Measurements from ENCODE around the gene TECPR2. TPM values are rescaled to one million over a fixed set of nuclear protein-coding genes. Genes with fewer than 3 reads are reported as not detected.

The TECPR2 gene
- total RNA-seq, 1 experiment from 2014 or later: 5.0 TPM

GRCh38 chr14:102375119-102375518 lies 12.4 kb downstream of the TECPR2 start:
- no peak for DNase-seq (ENCODE audit: low read depth)

DNA sequence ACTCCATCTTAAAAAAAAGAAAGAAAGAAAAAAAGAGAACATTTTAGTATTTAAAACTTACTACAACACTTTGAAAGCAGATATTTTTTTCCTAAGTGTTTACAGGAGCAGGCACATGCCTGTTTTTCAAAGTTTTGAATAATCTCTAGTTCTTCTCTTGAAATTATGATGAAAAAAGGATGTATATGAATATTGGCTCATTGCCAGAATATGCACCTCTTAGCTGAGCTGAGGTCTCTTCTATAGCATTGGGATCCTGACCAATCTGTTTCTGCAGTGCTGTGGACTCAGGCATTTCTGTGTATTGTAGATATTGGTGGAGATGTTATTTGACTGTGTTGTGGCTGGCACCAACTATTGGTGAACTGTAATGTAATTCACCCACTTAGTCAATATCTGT lies 15.0 kb downstream of the TECPR2 start:
- no peak for DNase-seq (ENCODE audit: low read depth)

DNA sequence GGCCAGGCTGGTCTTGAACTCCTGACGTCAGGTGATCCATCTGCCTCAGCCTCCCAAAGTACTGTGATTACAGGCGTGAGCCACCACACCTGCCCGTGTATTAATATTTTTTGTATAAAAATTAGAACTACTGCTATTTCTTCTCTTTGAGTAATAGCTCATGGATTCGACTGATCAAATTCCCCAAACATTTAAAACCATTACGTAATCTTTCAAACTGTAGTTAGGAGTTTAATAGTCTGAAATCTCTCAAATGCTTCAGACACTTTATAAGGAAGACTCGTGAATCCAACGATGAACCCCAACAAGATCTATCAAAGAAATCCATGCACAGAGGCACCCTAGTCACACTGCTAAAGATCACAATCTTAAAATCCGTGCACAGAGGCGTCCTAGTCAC lies 16.1 kb downstream of the TECPR2 start:
- DNase-seq (ENCODE audit: low read depth): no peak

DNA sequence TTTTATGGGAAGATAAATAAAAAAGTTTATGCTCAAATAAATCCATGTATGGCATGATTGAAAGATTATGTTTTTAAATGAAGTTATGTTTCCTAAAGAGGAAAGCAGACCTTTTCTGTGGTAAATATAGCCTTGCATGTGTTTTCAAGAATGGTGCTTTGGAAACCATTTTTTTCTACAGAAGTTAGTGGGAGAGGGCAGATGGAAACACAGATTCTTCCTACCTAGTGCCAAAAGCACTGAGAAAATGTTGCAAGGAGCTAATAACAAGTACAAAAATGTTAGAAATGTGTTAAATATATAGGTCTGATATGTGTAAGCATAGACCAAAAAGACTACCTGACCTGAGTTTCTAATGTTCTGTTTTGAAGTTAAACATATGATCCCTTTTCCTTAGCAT lies 24.3 kb downstream of the TECPR2 start:
- no peak for DNase-seq (ENCODE audit: low read depth)

DNA sequence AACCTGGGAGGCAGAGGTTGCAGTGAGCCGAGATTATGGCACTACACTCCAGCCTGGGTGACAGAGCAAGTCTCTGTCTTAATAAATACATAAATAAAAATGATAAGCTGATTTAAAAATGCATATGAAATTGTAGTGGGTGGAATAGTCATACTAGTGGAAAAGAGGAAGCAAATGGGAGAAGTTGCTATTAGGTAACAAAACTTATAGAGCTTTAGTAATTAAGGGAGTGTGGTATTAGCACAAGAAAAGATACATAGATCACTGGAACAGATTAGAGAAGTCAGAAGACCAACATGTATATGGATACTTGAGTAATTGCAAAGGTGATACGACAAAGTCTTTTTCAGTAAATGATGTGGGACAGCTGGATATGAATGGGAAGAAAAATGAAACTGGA lies 26.5 kb downstream of the TECPR2 start:
- no peak for DNase-seq (ENCODE audit: low read depth)

DNA sequence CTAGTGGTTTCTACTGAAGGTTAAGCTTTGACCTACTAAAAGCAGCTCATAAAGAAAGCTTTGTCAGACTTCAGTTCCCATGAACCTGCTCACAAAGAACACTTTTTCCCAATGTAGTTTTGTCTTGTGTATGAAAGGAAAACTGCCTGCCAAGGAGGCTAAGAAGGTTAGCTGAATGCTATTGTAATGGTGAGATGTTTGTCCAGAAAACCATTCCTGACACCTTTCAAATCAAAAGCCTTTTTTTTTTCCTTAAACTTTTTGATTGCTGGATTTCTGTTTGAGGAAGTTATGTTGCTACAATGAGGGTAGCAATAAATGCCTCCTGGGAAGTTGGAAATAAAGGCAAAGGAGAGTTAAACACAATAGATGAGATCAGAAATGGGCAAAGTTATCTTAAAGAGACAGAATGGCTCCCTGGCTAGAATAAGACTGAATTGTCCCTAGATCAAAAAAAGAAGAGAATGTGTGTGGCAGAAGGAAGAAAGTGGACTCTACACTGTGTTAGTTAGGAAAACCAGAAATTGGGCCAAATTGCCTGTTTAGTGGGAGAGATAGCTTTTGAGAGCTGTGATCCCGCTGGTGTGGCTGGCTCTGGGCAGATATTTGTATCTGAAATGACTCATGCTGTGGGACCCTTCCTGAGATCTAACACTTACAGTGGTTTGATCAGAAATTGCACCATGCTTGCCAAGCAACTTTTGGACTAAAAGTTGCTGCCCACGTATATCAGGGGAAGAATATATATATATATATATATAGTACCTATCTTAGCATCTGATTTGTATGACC lies 27.5 kb downstream of the TECPR2 start:
- no peak for DNase-seq (ENCODE audit: low read depth)

- no peak for DNase-seq (ENCODE audit: low read depth)
Observed at GRCh38 chr14:102392506-102392905, 29.8 kb downstream of the TECPR2 start.

DNA sequence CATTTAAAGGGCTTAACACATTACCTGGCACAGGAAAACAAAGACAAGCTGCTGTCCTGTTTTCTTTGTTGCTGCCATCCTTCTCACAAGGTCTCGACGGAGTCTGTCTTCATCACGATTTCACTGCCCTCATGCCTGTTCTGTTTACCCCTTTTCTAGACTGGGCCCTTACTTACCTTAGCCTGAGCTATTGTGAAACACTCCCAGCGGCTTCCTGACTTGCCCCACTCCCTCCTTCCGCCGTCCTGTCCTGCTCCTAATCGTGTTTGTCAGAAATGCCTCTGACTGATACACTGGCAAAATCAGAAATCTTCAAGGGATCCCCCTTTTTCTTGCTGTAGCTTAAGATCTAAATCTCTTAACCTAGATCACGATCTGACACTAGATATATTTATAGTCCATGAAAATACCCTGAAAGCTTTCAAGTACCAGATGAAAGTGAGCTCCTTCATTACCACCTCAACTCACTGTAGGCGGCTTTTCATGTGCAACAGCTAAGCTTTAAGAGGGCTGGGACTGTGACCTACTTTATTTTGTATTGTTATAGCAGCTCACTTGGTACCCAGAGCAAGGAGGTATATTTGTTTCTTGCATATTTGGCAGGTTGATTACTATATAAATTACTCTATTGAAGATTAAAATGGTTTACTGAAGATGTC lies 32.1 kb downstream of the TECPR2 start:
- DNase-seq (ENCODE audit: low read depth): no peak

DNA sequence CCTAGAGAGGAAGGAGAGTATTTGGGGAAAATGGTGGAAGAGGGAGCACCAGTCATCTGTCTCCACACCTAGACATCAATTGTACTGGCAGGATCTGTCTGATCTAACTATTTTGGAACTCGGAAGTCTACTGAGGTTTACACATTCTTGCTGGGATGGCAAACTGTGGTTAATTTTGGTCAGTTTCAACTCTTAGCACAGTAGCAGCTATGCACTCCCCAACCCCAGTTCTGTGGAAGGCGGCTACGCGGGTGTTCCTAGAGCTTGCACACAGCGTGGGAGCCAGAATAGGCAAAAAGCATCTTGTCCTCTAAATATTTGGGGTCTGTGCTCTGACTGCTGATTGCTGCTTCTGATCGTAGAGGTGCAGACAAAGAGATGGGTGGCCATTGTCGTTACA lies 33.8 kb downstream of the TECPR2 start:
- DNase-seq (ENCODE audit: low read depth): no peak

GRCh38 chr14:102403028-102403427 lies 40.3 kb downstream of the TECPR2 start:
- DNase-seq (ENCODE audit: low read depth): no peak

- no peak for DNase-seq (ENCODE audit: low read depth)
Observed at GRCh38 chr14:102407258-102407657, 44.5 kb downstream of the TECPR2 start.

DNA sequence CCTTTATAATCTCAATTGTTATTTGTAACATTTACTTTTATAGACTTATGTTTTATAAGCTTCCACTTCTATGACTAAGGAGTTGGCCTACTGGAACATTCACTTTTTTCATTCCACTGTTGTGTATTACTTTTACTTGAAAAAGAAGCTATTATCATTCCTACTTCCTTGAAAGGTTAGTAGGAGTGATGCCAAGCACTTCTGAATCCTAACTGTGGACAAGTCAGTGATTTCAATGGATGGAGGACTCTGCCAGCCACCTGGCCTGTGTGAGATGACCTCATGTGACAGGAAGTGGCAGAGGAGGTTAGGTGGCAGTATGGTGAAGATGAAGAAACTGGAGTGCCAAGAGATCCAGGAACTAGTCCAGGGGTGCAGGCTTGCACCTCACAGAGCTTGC lies 46.0 kb downstream of the TECPR2 start:
- no peak for DNase-seq (ENCODE audit: low read depth)

DNA sequence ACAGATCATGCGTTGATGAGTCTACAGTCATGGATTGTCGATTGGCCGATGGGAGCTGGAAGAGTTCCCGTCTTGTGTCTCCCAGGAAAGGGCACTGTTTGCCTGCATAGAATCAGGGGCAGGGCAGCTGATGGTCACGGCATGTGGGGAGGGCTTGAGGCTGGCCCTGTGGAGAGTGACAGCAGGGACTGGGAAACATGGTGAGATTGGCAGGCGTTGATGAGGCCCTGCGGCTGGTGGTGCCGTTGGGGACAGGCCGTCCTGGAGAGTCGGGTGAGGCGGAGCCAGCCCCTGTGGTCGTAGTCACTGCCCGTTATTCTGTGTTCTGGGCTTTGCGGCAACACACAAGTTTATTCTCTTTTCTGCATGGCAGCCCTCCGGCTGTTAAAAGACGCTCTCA lies 52.9 kb downstream of the TECPR2 start:
- no peak for DNase-seq (ENCODE audit: low read depth)

DNA sequence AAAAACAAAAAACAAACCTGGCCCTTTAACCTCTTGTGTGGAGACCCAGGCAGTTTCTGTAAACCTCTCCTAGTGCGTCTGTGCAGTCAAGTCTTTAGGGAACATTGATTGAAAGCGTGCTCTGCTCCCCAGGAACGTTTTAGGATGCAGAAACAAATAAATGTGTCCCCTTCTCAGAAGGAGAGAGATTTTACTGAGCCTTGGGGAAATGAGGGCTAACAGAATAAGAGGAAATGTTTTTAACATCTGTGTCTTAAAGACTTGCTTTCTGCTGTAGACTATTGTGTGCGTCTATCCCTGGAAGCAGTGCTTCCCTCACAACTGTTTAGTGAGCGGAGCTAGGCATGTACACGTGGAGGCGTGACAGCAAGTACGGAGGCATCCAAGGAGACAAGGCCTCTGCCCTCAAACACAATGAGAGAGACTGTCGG lies 54.3 kb downstream of the TECPR2 start:
- no peak for DNase-seq (ENCODE audit: low read depth)

- no peak for DNase-seq (ENCODE audit: low read depth)
Observed at GRCh38 chr14:102417646-102418045, 54.9 kb downstream of the TECPR2 start.

DNA sequence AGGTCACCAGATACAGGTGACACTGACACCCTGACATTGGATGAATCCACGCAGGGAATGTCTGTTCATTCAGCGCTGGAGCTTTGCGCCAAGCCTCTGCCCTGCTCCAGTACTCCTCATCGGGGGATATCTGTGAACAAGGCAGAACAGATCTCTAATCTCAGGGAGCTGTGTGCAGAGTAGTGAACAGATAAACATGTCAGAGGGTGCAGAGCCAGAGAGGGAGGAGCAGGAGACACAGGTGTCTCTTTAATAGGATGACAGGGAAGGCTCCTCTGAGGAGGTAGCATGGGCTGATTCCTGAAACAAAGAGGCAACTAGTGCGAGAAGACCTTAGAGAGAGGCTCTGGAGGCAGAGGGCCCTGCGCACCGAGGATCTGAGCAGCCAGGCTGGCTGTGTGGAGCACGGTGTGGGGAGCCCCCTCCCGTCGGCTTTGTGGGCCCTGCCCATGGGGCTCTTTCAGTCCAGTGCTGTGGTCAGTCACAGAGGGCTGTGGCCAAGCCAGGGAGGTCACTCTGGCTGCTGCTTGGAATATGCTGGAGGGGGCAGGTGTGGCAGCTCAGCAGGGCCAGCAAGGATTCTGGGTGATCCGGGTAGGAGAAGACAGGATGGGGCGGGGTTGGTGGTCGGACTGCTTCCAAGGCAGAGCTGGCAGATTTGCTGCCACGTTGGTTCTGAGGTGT lies 55.6 kb downstream of the TECPR2 start:
- no peak for DNase-seq (ENCODE audit: low read depth)

GRCh38 chr14:102418853-102419240 lies 56.1 kb downstream of the TECPR2 start:
- no peak for DNase-seq (ENCODE audit: low read depth)

GRCh38 chr14:102419276-102419675 lies 56.5 kb downstream of the TECPR2 start:
- no peak for DNase-seq (ENCODE audit: low read depth)

- DNase-seq (ENCODE audit: low read depth): no peak
Observed at GRCh38 chr14:102419716-102420115, 57.0 kb downstream of the TECPR2 start.

DNA sequence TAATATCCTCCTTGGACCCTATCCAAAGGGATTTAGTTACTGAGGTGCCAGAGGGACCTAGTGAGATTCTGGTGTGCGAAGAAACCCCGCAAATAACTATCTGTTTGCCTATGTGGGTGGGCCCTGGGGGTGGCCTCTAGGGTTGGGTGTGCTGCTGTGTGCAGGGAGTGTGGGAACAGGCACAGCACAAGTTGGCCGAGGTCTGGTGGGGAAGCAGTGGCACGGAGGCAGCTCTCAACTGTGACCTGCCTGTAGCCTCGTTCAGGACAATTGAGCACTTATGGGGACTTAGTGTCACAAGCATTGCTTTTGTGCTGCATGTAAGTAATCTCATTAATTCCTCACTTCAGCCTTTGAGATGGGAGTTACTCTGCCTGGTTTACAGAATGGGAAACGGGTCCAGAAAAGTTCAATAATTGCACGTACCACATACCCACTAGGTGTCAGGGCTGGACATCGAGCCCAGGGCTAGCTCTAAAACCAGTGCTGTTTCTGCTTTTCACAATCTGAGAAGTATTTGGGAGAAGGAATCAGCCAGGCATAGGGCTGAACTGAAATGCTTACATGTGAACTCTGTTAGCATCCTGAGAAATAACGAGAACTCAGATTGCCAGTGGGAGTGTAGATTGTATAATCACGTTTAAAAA lies 58.8 kb downstream of the TECPR2 start:
- no peak for DNase-seq (ENCODE audit: low read depth)

DNA sequence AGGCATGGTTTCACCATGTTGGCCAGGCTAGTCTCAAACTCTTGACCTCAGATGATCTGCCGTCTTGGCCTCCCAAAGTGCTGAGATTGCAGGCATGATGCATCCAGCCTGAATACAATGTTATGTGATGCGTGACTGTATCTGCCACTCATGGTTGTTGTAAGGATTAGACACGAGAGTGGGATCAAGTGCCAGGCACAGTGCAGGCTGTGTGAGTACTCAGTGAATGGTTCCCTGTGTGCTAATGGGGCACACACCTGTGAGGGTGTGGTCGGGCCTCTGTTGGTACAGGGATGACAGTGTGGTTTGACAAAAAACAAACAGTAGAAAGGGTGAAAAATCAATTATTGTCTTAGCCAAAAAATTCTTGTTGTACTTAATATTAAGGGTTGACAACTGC lies 61.8 kb downstream of the TECPR2 start:
- no peak for DNase-seq (ENCODE audit: low read depth)

DNA sequence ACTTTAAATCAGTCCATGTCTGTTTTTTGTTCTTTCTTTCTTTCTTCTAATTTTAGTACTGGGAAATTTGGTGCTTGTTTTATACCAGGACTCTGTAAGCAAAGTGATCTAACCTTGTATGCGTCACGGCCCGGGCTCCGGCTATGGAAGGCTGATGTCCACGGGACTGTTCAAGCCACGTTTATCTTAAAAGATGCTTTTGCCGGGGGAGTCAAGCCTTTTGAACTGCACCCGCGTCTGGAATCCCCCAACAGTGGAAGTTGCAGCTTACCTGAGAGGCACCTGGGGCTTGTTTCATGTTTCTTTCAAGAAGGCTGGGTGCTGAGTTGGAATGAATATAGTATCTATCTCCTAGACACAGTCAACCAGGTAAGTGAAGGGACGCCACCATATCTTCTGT lies 62.2 kb downstream of the TECPR2 start:
- DNase-seq (ENCODE audit: low read depth): no peak

All from RPMI7951 (cell line).